Lower lobe of right lung (tissue), 2 donors: ENCODE measurements around the gene PMPCA. TPM values are rescaled to one million over a fixed set of nuclear protein-coding genes. Genes with fewer than 3 reads are reported as not detected.

ENCODE experiments used
- ATAC-seq, 2 donors: fragments of 200-7000 bp; cut with Tn5 transposase; one replicate each; pipeline ENCODE4 v1.9.1; 2020 to 2022; ENCODE audit warnings: mild to moderate bottlenecking in 2 of 2, moderate library complexity in 2 of 2
- DNase-seq: peaks from one replicate; pipeline ENCODE4 v3.0.0-alpha.2; 2020
- H3K27ac ChIP-seq: fragments of 200-600 bp; one replicate; pipeline ENCODE4 v1.8.0; 2022
- H3K27me3 ChIP-seq: fragments of 200-600 bp; one replicate; pipeline ENCODE4 v1.8.0; 2022; ENCODE audit warnings: low read depth
- H3K36me3 ChIP-seq: fragments of 200-600 bp; one replicate; pipeline ENCODE4 v1.8.0; 2022; ENCODE audit warnings: mild to moderate bottlenecking
- H3K4me1 ChIP-seq: fragments of 200-600 bp; one replicate; pipeline ENCODE4 v1.8.0; 2022
- H3K4me3 ChIP-seq: fragments of 200-600 bp; one replicate; pipeline ENCODE4 v1.8.0; 2022; ENCODE audit warnings: mild to moderate bottlenecking
- H3K9me3 ChIP-seq: fragments of 200-600 bp; one replicate; pipeline ENCODE4 v1.8.0; 2022
- intact Hi-C: fragments of 100-400 bp; cut with DNase I; formaldehyde crosslinking; loops from one replicate; pipeline ENCODE4 v1.11.0; 2022
- total RNA-seq: library from RNA; stranded (reverse); fragmentation: NEBNext Ultra II Directional; extraction: Animal tissue kit (Norgen Biotek cat#: 25700); gene quantifications from one replicate; pipeline ENCODE4 v1.2.1, GENCODE V29; 2021
- TF ChIP-seq, protein P1 (sequence below): fragments of 200-600 bp; IDR thresholded peaks from one replicate; pipeline ENCODE4 v1.8.0; 2022; ENCODE audit warnings: antibody characterized with exemption, mild to moderate bottlenecking
- donor health status: DM: no; HTN: yes; CAD: no; lungs with severe emphysema.

PMPCA gene
- total RNA-seq, 1 donor from 2014 or later: 43.2 TPM

- H3K4me3 ChIP-seq: no peak overlapping the region
- no peaks in the 10 kb centered on the region for H3K4me1 ChIP-seq
- H3K27ac ChIP-seq: no peak overlapping the region
- TF ChIP-seq, protein P1, sequence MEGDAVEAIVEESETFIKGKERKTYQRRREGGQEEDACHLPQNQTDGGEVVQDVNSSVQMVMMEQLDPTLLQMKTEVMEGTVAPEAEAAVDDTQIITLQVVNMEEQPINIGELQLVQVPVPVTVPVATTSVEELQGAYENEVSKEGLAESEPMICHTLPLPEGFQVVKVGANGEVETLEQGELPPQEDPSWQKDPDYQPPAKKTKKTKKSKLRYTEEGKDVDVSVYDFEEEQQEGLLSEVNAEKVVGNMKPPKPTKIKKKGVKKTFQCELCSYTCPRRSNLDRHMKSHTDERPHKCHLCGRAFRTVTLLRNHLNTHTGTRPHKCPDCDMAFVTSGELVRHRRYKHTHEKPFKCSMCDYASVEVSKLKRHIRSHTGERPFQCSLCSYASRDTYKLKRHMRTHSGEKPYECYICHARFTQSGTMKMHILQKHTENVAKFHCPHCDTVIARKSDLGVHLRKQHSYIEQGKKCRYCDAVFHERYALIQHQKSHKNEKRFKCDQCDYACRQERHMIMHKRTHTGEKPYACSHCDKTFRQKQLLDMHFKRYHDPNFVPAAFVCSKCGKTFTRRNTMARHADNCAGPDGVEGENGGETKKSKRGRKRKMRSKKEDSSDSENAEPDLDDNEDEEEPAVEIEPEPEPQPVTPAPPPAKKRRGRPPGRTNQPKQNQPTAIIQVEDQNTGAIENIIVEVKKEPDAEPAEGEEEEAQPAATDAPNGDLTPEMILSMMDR: no peak
- ATAC-seq: no peak
- H3K9me3 ChIP-seq: no peaks in the 10 kb centered on the region
- no peaks in the 10 kb centered on the region for H3K27me3 ChIP-seq
- H3K36me3 ChIP-seq: peaks cover 84% of the 10 kb centered on the region
- DNase-seq: no peak
- intact Hi-C loops: no loop called here
Measured at GRCh38 chr9:136386018-136386417, 24.4 kb upstream of the PMPCA start.

GRCh38 chr9:136387217-136387616 is 23.2 kb upstream of the PMPCA start:
- intact Hi-C loops: no loop called here
- no peaks in the 10 kb centered on the region for H3K9me3 ChIP-seq
- no peak for DNase-seq
- ATAC-seq: no peak
- no peak overlapping the region for H3K27ac ChIP-seq
- H3K36me3 ChIP-seq: peaks cover 84% of the 10 kb centered on the region
- H3K4me3 ChIP-seq: no peak overlapping the region
- TF ChIP-seq, protein P1: no peak
- H3K27me3 ChIP-seq: no peaks in the 10 kb centered on the region
- no peaks in the 10 kb centered on the region for H3K4me1 ChIP-seq

- no peak for DNase-seq
- TF ChIP-seq, protein P1: no peak
- Histone ChIP-seq H3K4me1 (no peaks in the 10 kb centered on the region), H3K9me3 (no peaks in the 10 kb centered on the region), H3K4me3 (no peak overlapping the region), H3K36me3 (peaks cover 86% of the 10 kb centered on the region), H3K27me3 (no peaks in the 10 kb centered on the region), H3K27ac (no peak overlapping the region)
- no peak for ATAC-seq
- intact Hi-C loops: no loop called here
Measured at GRCh38 chr9:136389396-136389795, 21.1 kb upstream of the PMPCA start.

- Histone ChIP-seq H3K9me3 (no peaks in the 10 kb centered on the region), H3K27me3 (no peaks in the 10 kb centered on the region), H3K4me1 (no peaks in the 10 kb centered on the region), H3K4me3 (no peak overlapping the region), H3K27ac (no peak overlapping the region), H3K36me3 (peaks cover 95% of the 10 kb centered on the region)
- no peak for DNase-seq
- ATAC-seq: no peak
- TF ChIP-seq, protein P1: no peak
- intact Hi-C loops: no loop called here
Measured at GRCh38 chr9:136391737-136392537, 18.5 kb upstream of the PMPCA start.

DNA sequence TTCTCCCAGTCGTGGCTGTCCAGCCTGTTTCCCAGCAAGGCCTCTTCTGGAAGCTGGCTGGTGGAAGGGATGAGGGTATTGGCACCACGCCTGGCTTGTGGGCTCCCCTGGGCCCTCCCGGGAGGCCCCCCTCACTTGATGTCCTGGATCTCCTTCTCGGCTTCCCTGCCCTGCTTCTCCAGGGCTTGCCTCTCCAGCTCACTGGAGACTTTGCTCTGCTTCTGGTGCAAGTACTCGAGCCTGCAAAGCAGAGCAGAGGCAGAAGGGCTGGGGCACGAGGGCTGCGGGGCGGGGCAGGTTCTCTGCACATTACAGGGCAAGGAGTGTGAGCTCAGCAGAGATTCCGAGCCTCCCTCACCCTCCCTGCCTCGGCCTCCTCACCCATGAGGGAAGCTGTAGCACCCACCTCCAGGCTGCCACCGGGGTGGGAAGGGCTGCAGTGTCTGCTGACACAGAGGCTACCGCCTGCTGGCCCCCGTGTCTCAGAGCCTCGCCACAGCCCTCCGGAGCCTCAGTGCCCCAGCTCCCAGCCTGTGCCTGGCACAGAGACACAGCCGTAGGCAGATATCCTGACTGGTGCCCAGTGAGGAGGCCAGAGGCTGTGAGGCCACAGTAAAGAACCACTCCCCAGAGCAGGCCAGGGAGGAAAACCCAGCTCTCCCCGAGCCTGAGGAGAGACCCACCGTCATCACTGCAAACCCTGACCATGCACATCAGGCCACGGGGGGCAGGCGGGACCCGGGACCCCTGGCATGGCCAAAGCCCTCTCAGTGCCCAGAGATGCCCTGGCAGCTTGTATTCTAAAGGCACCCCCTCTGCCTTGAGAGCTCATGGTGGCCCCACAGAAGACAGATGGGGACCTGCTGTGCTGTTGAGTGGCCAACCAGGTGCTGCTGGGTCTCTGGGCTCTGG is 17.7 kb upstream of the PMPCA start:
- Histone ChIP-seq H3K27ac (no peak overlapping the region), H3K9me3 (no peaks in the 10 kb centered on the region), H3K4me1 (no peaks in the 10 kb centered on the region), H3K4me3 (no peak overlapping the region), H3K36me3 (peaks cover 91% of the 10 kb centered on the region), H3K27me3 (no peaks in the 10 kb centered on the region)
- intact Hi-C loops: no loop called here
- ATAC-seq: no peak
- DNase-seq: no peak
- TF ChIP-seq, protein P1: no peak
